ENCODE data around the gene ZNF263. TPM values are rescaled to one million over a fixed set of nuclear protein-coding genes. Genes with fewer than 3 reads are reported as not detected.

The ZNF263 gene
- total and polyA plus RNA-seq, 2 of the 13 experiments (the other 11 are each of a cell fraction or from before 2014, with no cell fraction given) = 10.2 to 41.2 TPM

DNA sequence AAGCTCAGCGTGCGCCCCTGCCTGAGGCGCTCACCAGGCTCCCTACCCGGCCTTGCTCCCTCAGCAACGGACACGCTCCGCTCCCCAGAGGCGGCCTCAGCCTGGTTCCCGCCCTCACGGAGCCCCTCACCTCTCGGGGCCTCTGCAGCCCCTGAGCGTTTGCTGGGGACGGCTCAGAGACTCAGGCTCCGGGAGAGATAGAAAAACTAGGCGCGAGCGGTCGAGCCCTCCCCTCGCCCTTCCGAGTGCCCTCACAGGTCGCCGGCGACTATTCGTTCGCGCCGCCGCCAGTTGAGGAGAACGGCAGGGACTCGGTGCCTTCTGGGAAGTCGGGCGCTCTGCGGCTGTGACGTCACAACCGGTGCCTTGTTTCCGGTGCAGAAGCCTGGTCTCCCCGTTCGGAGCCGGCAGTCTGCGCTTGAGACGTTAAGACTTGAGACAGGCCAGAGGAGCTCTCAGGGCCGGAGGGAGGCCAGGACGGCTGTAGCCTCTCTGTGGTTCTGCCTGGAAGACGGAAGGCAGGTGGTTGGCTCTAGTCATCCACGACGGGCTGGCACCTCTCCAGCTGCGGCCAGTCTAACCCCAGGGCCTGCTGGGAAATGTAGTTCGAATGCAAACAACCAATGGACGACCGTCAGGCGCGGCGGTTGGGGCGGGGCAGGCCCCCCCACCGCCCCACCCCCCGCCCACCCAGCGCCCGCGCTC lies 48.3 kb upstream of the ZNF263 start, which contains the start of gene ZNF200 (continued):
- TF ChIP-seq KIAA2018 (CRISPR knock-in tag; IDR thresholded peaks at IDR 0.05; ENCODE audit: borderline replicate concordance) (peak; percentile 80; the same call in 1 of the 2 replicates), THAP11 (CRISPR knock-in tag; IDR thresholded peaks at IDR 0.05) (peak; percentile 97), ZNF230 (CRISPR knock-in tag; IDR thresholded peaks at IDR 0.05) (peak; percentile 94), MLX (CRISPR knock-in tag; IDR thresholded peaks at IDR 0.05) (no peak), SMAD1 (CRISPR knock-in tag; IDR thresholded peaks at IDR 0.05; ENCODE audit: borderline replicate concordance, low read depth) (0 out of 2 replicates have a peak, but pooled peaks have one; percentile 34), ZNF432 (CRISPR knock-in tag; IDR thresholded peaks at IDR 0.05; ENCODE audit: borderline replicate concordance) (no peak), MEIS1 (CRISPR knock-in tag; IDR thresholded peaks at IDR 0.05; ENCODE audit: borderline replicate concordance) (peak; percentile 77; the same call in 1 of the 2 replicates), TFDP2 (CRISPR knock-in tag; IDR thresholded peaks at IDR 0.05) (peak; percentile 88), CENPX (CRISPR knock-in tag; IDR thresholded peaks at IDR 0.05) (no peak), ZNF564 (CRISPR knock-in tag; IDR thresholded peaks at IDR 0.05) (peak; percentile 18; the same call in 1 of the 2 replicates), RBFOX2 (IDR thresholded peaks at IDR 0.05; ENCODE audit: low read depth, low read length) (peak; percentile 93), MAZ (IDR thresholded peaks at IDR 0.05; ENCODE audit: borderline replicate concordance, low read depth, low read length) (no peak), MAZ (CRISPR knock-in tag; IDR thresholded peaks at IDR 0.05; ENCODE audit: low read depth) (peak; percentile 54), DPF2 (CRISPR knock-in tag; IDR thresholded peaks at IDR 0.05; ENCODE audit: borderline replicate concordance, low read depth) (no peak), HIVEP1 (CRISPR knock-in tag; IDR thresholded peaks at IDR 0.05) (0 out of 2 replicates have a peak, but pooled peaks have one; percentile 74)
- TF ChIP-seq, protein P1, sequence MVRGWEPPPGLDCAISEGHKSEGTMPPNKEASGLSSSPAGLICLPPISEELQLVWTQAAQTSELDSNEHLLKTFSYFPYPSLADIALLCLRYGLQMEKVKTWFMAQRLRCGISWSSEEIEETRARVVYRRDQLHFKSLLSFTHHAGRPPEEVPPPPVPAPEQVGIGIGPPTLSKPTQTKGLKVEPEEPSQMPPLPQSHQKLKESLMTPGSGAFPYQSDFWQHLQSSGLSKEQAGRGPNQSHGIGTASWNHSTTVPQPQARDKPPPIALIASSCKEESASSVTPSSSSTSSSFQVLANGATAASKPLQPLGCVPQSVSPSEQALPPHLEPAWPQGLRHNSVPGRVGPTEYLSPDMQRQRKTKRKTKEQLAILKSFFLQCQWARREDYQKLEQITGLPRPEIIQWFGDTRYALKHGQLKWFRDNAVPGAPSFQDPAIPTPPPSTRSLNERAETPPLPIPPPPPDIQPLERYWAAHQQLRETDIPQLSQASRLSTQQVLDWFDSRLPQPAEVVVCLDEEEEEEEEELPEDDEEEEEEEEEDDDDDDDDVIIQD (CRISPR knock-in tag; IDR thresholded peaks at IDR 0.05; ENCODE audit: low read depth) = no peak

Data from HepG2 (cell line).